ENCODE results near the gene PDE8B.

PDE8B gene

GRCh38 chr5:77326986-77327734 lies 116.7 kb downstream of the PDE8B start:
- FAIRE-seq: no peak

- FAIRE-seq: no peak
Measured at GRCh38 chr5:77328930-77329647, 118.6 kb downstream of the PDE8B start.

GRCh38 chr5:77329664-77330430 lies 119.4 kb downstream of the PDE8B start:
- no peak for FAIRE-seq

- no peak for FAIRE-seq
Measured at GRCh38 chr5:77333036-77333435, 122.6 kb downstream of the PDE8B start.

GRCh38 chr5:77333451-77334123 lies 123.1 kb downstream of the PDE8B start:
- FAIRE-seq: no peak

GRCh38 chr5:77337246-77337645 lies 126.8 kb downstream of the PDE8B start:
- no peak for FAIRE-seq

- no peak for FAIRE-seq
Measured at GRCh38 chr5:77337686-77338085, 127.2 kb downstream of the PDE8B start.

- FAIRE-seq: no peak
Measured at GRCh38 chr5:77339337-77339890, 128.9 kb downstream of the PDE8B start.

- no peak for FAIRE-seq
Measured at GRCh38 chr5:77343165-77343564, 132.7 kb downstream of the PDE8B start.

- no peak for FAIRE-seq
Measured at GRCh38 chr5:77347435-77348098, 137.1 kb downstream of the PDE8B start.

- FAIRE-seq: no peak
Measured at GRCh38 chr5:77353251-77353650, 142.8 kb downstream of the PDE8B start.

GRCh38 chr5:77354454-77354853 lies 144.0 kb downstream of the PDE8B start:
- no peak for FAIRE-seq

- FAIRE-seq: no peak
Measured at GRCh38 chr5:77355080-77355479, 144.6 kb downstream of the PDE8B start.

GRCh38 chr5:77355751-77356150 lies 145.3 kb downstream of the PDE8B start:
- no peak for FAIRE-seq

GRCh38 chr5:77356740-77357139 lies 146.3 kb downstream of the PDE8B start:
- no peak for FAIRE-seq

- no peak for FAIRE-seq
Measured at GRCh38 chr5:77358255-77359205, 148.1 kb downstream of the PDE8B start.

- no peak for FAIRE-seq
Measured at GRCh38 chr5:77359231-77359630, 148.8 kb downstream of the PDE8B start.

- no peak for FAIRE-seq
Measured at GRCh38 chr5:77360381-77360780, 149.9 kb downstream of the PDE8B start.

GRCh38 chr5:77360973-77361372 lies 150.5 kb downstream of the PDE8B start:
- FAIRE-seq: no peak

GRCh38 chr5:77366717-77367500 lies 156.4 kb downstream of the PDE8B start:
- FAIRE-seq: no peak
